ENCODE measurements around the gene CAMK2G. TPM values are rescaled to one million over a fixed set of nuclear protein-coding genes. Genes with fewer than 3 reads are reported as not detected.
"Not testable (repeated sequence)": the region's sequence is repeated elsewhere in the genome, so short reads cannot be mapped to it uniquely, and the experiment has no call there.

CAMK2G gene
- total RNA-seq, 3 donors from 2014 or later: 53.5 to 141 (median 57.2) TPM

- intact Hi-C loops (cut with DNase I, micrococcal nuclease): no loop called here
- H3K4me3 ChIP-seq: no peak overlapping the region
- no peaks in the 10 kb centered on the region for H3K4me1 ChIP-seq (ENCODE audit: low read depth)
- ATAC-seq: peak; percentile 77
- H3K9me3 ChIP-seq: no peaks in the 10 kb centered on the region
- no peak for DNase-seq
- TF ChIP-seq CTCF (IDR thresholded peaks at IDR 0.05): no peak
- no peaks in the 10 kb centered on the region for H3K36me3 ChIP-seq (ENCODE audit: low read depth)
These were observed 25.1 kb upstream of the CAMK2G start for GRCh38 chr10:73899423-73899822.

GRCh38 chr10:73898730-73899410 lies 24.5 kb upstream of the CAMK2G start:
- Histone ChIP-seq H3K9me3 (no peaks in the 10 kb centered on the region), H3K4me1 (ENCODE audit: low read depth) (no peaks in the 10 kb centered on the region), H3K4me3 (no peak overlapping the region), H3K36me3 (ENCODE audit: low read depth) (no peaks in the 10 kb centered on the region)
- DNase-seq (no peak), ATAC-seq (peak; percentile 7)
- intact Hi-C loops (cut with DNase I, micrococcal nuclease): no loop called here
- TF ChIP-seq CTCF (IDR thresholded peaks at IDR 0.05): no peak

GRCh38 chr10:73897693-73898092 lies 23.3 kb upstream of the CAMK2G start:
- H3K4me1 ChIP-seq (ENCODE audit: low read depth): no peaks in the 10 kb centered on the region
- no peaks in the 10 kb centered on the region for H3K9me3 ChIP-seq
- intact Hi-C loops (cut with DNase I, micrococcal nuclease): no loop called here
- H3K36me3 ChIP-seq (ENCODE audit: low read depth): no peaks in the 10 kb centered on the region
- no peak for TF ChIP-seq CTCF (IDR thresholded peaks at IDR 0.05)
- DNase-seq (no peak), ATAC-seq (no peak)
- no peak overlapping the region for H3K4me3 ChIP-seq

- ATAC-seq; H3K4me1 ChIP-seq (ENCODE audit: low read depth); DNase-seq; H3K4me3 ChIP-seq; H3K9me3 ChIP-seq; H3K36me3 ChIP-seq (ENCODE audit: low read depth); intact Hi-C loops (cut with DNase I, micrococcal nuclease): not testable (repeated sequence)
These were observed 21.0 kb upstream of the CAMK2G start for GRCh38 chr10:73895381-73895780.

- DNase-seq (no peak), ATAC-seq (no peak)
- Histone ChIP-seq H3K36me3 (ENCODE audit: low read depth) (no peaks in the 10 kb centered on the region), H3K9me3 (no peaks in the 10 kb centered on the region), H3K4me1 (ENCODE audit: low read depth) (no peaks in the 10 kb centered on the region), H3K4me3 (no peak overlapping the region)
- no peak for TF ChIP-seq CTCF (IDR thresholded peaks at IDR 0.05)
- intact Hi-C loops (cut with DNase I, micrococcal nuclease): loop anchor here in 1 of 2 donors (5.0 kb wide), 1 partner anchor 48 kb away; no protein-coding TSS in a partner anchor
These were observed 20.1 kb upstream of the CAMK2G start for GRCh38 chr10:73894245-73894971.

GRCh38 chr10:73893426-73893825 lies 19.1 kb upstream of the CAMK2G start:
- no peaks in the 10 kb centered on the region for H3K36me3 ChIP-seq (ENCODE audit: low read depth)
- H3K4me3 ChIP-seq: no peak overlapping the region
- no peak for ATAC-seq
- no peaks in the 10 kb centered on the region for H3K9me3 ChIP-seq
- DNase-seq: no peak
- no peaks in the 10 kb centered on the region for H3K4me1 ChIP-seq (ENCODE audit: low read depth)
- intact Hi-C loops (cut with DNase I, micrococcal nuclease): loop anchor here in 1 of 2 donors (5.0 kb wide), 1 partner anchor 49 kb away; no protein-coding TSS in a partner anchor
- no peak for TF ChIP-seq CTCF (IDR thresholded peaks at IDR 0.05)
